ENCODE data around the gene SFRP4.

Gene SFRP4

DNA sequence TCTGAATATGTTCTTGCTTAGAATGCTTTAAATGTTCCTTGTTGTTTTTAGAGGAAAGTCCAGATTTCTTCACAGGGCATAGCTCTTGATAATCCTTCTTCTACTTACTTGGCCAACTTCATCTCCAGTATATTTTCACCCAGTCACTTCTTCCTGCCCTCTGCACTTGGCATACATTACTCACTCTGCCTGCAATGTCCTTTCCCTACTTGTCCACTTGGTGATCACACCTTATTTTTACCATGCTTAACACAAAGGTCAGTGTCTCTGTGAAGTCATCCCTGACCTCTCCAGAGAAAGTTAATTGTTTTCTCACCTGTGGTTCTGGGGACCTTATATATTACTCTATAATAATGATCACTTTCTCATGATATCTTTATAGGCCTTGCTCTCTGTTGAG is 23.3 kb downstream of the SFRP4 start:
- Histone ChIP-seq H3K4me1 (ENCODE audit: control insufficient read depth, insufficient read depth, low read length) (no peaks in the 10 kb centered on the region), H3K27me3 (ENCODE audit: control insufficient read depth, insufficient read depth, low read length) (no peaks in the 10 kb centered on the region), H3K36me3 (ENCODE audit: control insufficient read depth, insufficient read depth, low read length) (no peaks in the 10 kb centered on the region), H3K9ac (ENCODE audit: low read length) (no peak overlapping the region), H3K4me3 (ENCODE audit: low read length) (no peak overlapping the region), H3K9me3 (ENCODE audit: control insufficient read depth, low read length) (no peaks in the 10 kb centered on the region)

DNA sequence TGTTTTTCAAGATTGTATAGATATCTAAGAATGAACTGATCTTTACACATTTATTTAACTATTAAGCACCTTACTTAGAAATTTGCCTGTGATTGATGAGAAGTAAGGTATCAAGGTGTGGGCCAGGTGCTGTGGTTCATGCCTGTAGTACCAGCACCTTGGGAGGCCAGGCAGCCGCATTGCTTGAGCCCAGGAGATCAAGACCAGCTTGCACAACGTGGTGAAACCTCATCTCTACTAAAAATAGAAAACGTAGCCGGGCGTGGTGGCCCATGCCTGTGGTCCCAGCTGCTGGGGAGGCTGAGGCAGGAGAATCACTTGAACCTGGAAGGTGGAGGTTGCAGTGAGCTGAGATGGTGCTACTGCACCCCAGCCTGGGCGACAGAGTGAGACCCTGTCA is 34.5 kb downstream of the SFRP4 start:
- Histone ChIP-seq H3K4me1 (ENCODE audit: control insufficient read depth, insufficient read depth, low read length) (no peaks in the 10 kb centered on the region), H3K9ac (ENCODE audit: low read length) (no peak overlapping the region), H3K9me3 (ENCODE audit: control insufficient read depth, low read length) (no peaks in the 10 kb centered on the region), H3K36me3 (ENCODE audit: control insufficient read depth, insufficient read depth, low read length) (no peaks in the 10 kb centered on the region), H3K4me3 (ENCODE audit: low read length) (no peak overlapping the region), H3K27me3 (ENCODE audit: control insufficient read depth, insufficient read depth, low read length) (no peaks in the 10 kb centered on the region)

Measured in mucosa of stomach (tissue), 1 donor.